ENCODE data around the gene CLUH. TPM values are rescaled to one million over a fixed set of nuclear protein-coding genes. Genes with fewer than 3 reads are reported as not detected.
A peak's percentile ranks its signal among the peaks of the same experiment; 100 is the strongest.

CLUH gene
- 55.4 and 115 TPM in 2 replicates for total RNA-seq

DNA sequence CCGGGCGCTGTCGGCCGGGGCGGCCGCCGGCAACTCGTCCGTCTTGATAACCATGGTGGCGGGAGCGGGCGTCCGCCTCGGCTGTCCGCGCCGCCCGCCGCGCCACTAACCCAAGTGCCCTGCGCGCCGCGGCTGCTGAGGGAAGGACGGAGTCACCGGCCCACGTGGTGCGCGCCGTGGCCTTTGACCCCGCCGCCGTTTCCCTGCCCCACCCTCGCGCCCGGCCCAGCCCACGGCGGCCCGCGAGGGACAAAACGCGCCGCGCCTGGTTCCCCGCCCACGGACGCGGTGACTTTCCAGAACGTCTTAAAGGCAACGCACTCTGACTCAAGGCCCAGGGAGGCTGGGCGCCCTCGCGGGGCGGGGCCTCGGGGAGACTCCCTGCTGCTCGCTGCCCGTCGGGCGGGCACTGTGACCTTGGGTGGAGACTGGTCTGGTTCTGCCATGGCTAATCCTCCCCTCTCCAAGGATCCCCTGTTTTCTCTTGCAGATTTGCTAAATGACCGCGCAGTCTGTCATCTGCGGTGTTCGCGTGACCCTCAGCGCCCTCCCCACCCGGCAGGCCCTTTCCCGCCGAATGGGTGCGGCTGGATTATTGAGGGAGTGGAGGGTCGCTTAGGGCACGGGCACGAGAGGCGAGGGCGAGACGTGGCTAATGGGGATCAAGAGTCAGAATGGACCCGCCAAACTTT is at the start of gene CLUH:
Gene CLUH (minus strand): TSS at position 157 of the 692 bp plus-strand sequence. CDS start 103 bp downstream, at position 54.
- DNase-seq (ENCODE audit: low read depth), result peak; percentile 90

GRCh38 chr17:2758870-2759269 is 47.3 kb upstream of the CLUH start:
- DNase-seq (ENCODE audit: low read depth), result no peak

GRCh38 chr17:2755891-2756724 is 44.5 kb upstream of the CLUH start:
- DNase-seq (ENCODE audit: low read depth), result no peak

GRCh38 chr17:2751491-2751890 is 39.9 kb upstream of the CLUH start:
- no peak for DNase-seq (ENCODE audit: low read depth)

DNA sequence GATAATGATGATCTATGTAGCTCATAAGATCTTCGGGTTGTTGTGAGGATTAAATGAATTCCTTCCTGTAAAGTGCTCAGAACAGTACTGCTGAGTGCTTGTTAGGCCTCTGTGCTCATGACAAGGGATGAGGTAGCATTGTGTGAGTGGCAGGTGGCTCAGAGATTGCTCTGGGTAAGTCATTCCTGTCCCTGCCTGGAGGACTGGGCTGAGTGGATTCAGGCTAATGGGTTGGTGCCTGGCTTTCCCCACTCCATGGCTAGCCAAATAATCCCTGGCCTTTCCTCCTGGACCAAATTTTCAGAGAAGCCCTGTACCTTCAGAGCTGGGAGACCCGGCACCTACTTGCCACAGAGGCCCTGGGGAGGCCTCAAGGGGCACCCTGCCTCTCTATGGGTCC is 39.2 kb upstream of the CLUH start:
- DNase-seq (ENCODE audit: low read depth), result no peak

GRCh38 chr17:2749784-2750181 is 38.2 kb upstream of the CLUH start:
- DNase-seq (ENCODE audit: low read depth), result peak; percentile 30

- no peak for DNase-seq (ENCODE audit: low read depth)
These were observed 37.7 kb upstream of the CLUH start, which contains the start of gene CCDC92B for GRCh38 chr17:2749058-2749783. CCDC92B (minus strand) TSS chr17:2749652; CDS start chr17:2735145, 14,507 bp downstream.

DNA sequence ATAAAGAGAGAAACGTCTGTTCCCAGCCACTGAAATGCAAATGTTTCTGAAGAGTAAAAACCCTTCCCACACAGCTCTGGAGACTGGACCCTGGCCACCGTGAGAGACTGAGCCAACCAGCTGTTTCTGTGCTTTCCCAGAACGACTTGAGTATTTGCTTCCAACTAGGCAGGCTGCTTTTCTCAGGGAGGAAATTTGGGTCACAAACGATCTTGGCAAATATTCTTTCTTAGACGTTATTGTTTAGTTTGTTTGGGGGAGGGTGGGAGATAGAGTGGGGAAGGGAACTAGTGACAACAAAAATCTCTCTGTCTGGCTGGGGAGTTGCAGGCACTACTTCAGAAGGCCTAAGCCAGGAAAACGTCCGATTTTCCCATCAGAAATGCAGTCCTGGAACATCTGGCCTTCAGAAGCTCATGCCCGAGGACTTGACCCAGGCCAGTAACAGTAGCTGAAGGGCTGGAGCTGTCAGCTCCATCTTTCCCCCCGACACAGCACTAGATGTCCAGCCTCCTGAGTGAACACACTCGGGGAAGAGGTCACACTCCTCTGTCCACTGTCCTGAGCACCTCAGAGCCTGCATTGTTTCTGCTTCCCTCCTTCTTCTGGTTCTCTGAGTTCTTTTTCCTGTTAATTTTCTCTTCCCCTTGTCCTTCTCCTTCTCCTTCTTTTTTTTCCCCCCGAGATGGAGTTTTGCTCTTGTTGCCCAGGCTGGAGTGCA is 33.9 kb upstream of the CLUH start:
- DNase-seq (ENCODE audit: low read depth), result no peak

- DNase-seq (ENCODE audit: low read depth), result no peak
These were observed 26.1 kb upstream of the CLUH start for GRCh38 chr17:2737693-2738092.

GRCh38 chr17:2736956-2737355 is 25.4 kb upstream of the CLUH start:
- DNase-seq (ENCODE audit: low read depth), result no peak

DNA sequence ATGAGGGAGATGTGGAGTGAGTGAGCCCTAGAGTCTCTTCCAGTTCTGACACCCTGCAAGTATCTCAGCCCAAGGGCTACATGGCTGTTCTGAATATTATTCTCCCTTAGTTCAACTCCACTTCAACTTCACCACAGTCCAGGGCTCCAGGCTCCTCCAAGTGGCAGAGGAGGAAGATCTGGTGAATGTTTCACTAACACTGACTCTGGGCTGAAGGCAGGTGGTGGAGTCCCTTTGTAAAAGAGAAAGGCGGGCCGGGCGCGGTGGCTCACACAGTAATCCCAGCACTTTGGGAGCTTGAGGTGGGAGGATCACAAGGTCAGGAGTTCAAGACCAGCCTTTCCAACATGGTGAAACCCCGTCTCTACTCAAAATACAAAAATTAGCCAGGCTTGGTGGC is 24.3 kb upstream of the CLUH start:
- DNase-seq (ENCODE audit: low read depth), result peak; percentile 45

DNA sequence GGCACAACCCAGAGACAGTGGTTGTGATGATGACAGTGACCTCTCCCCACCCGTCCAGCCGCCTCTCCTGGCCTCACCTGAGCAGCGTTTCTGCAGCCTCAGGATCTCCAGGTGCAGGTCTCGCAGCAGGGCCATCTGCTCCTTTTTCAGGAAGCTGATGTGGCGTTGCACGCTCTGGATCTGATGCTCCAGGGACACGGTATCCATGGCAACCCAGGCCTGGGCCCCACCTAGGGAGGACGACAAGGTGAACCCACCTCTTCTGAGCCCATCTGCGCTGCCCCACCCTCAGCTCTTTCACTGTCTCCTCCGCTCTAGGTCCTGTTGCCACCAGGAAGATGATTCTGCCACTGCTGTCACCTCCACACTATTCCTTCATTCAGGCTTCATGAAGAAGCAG is 23.4 kb upstream of the CLUH start:
- DNase-seq (ENCODE audit: low read depth), result no peak

GRCh38 chr17:2731807-2732206 is 20.2 kb upstream of the CLUH start:
- no peak for DNase-seq (ENCODE audit: low read depth)

DNA sequence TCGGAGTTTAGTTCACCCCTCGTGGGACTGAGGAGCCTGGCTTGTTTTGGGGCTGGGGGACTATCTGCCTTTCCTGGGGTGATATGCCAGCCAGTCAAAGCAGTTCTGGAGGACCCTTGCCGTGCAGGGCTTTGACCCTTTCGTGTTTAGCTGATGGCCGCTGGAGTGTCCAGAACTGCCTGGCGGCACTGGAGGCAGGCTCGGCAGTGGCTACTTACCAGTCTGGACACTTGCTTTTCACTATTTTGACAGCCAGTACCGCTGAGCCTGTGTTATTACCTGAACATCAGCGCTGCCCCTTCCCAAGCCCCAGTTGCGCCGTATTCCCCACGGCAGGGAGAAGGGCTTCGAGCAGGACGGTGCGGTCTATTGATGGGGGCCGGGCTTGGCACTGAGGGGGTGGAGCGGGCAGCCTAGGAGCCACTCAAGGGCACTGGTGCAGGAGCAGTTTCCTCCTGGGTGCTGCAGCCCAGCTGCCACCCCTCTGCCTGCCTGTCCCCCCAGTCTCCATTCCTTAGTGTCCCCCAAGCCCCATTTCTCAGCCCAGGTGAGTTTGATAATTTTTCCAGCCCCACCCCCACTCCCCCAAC is 19.3 kb upstream of the CLUH start:
- DNase-seq (ENCODE audit: low read depth), result no peak

GRCh38 chr17:2724784-2725164 is 13.2 kb upstream of the CLUH start:
- DNase-seq (ENCODE audit: low read depth), result no peak

GRCh38 chr17:2723997-2724783 is 12.6 kb upstream of the CLUH start:
- DNase-seq (ENCODE audit: low read depth), result no peak

DNA sequence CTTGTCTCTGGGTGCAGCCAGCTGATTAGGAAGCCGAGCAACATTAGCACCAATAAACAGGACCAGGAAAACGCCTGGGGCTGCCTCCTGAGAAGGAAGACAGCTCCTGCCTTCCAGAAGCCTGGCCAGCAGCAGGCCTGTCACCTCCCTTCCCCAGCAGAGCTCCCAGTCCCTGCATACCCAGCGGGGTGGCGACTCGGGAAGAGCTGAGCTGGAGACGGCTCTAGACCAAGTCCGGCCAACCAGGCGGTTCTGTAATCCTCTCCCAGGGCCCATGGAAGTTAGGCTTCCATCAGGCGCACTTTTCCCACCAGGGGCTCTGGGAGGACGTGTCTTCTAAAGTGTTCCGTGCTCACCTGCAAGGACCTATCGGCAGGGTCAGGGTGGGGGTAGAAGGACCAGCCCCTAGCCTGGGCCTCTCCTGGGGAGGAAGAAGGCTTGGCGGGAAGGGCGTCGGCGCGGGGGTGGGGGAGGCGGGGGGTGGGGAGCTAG is 12.0 kb upstream of the CLUH start:
- no peak for DNase-seq (ENCODE audit: low read depth)

GRCh38 chr17:2722611-2723010 is 11.0 kb upstream of the CLUH start:
- DNase-seq (ENCODE audit: low read depth), result no peak

- DNase-seq (ENCODE audit: low read depth), result no peak
These were observed 10.0 kb upstream of the CLUH start for GRCh38 chr17:2721603-2722002.

DNA sequence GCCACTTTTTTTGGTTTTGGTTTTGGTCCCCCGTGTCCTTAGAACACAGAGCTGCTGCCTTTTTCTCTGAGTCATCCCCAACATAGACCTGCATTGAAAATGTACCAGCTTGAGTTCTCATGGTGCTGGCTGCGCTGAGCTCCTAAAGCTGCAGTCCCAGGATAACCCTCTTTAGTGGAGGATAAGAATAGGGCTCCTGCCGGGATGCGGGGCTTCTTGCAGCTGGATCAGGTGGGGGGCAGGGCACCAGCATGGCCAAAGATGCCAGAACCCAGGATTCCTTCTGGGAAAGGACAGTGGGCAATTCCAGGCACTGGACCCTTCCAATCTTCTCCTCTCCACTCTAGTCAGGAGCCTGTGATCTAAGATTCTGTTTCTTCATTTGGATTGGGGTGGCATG is 8.3 kb upstream of the CLUH start:
- no peak for DNase-seq (ENCODE audit: low read depth)

Data from renal cortical epithelial cell (primary cell).